Measurements from ENCODE around the gene PTPRN2.
"Not testable (repeated sequence)": the region's sequence is repeated elsewhere in the genome, so short reads cannot be mapped to it uniquely, and the experiment has no call there.

Gene PTPRN2

DNA sequence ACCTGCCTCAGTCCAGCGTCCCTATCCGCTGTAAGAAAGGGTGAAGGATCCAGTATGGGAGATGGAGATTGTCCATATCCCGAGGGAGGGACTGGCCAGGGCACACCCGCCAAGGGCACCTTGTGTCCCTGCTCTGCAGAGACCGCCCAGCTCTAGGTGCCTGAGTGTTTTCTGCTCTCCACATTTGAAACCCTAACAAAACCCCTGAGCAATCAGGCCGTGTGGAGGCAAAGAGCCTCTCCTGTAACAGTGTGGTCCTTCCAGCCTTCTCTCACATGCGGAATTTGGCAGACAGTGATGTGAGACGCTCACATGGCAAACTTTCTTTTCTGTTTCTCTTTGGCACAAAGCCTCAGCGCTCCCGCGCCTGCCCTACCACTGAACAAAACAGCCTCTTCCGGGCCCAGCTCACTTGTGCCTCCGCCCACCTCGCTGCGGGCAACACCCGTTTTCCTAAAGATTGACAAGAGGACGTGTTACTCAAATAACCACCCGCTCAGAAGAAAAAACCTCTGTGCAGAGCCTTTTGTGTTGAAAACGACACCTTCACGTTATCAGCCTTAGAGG lies 736.0 kb downstream of the PTPRN2 start:
- DNase-seq (ENCODE audit: low read depth in 2 of 2): peak in 1 of 2 donors; percentile 39

DNA sequence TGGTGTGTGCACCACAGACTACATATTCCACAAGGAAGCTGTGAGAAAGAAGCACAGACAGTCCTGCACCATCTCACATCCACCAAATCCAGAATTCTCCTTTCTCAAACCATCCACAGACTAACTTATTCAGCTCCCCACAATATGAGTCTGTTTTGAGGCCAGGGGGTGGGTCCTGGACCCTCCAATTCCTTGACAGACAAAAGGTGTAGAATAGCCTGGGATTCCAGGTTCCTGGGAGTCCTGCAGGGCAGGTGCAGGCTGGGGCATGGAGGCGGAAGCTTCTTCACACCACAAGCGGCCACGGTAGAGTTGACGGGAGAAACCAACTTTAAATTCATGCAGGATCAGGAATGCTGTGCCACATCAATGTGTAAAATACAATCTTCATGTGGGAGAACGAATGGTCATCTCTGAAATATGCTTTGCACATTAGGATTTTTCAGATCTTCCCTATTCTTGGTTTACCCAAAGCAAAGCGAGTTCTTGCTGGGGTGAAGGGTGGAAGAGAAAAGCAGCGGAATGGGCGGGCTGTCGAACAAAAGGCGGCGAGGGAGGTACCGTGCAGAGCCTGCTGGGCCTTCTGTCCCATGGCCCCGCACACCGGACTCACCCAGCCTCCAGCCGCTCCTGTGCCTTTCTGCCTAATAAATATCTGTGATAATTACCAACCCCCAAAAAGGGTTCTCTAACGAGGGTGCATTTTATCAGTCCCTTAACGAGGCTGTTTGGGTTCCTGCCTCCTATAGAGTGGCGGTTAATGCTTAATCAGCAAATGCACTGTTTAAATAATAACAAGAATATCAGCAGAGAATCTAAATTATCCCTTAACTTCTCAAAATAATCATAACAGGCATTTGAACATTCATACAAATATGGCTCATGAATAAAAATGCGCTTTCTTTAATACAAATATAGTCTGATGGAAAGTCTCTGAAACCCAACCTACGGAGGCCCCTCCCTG lies 736.9 kb downstream of the PTPRN2 start:
- no peak for DNase-seq (ENCODE audit: low read depth in 2 of 2)

DNA sequence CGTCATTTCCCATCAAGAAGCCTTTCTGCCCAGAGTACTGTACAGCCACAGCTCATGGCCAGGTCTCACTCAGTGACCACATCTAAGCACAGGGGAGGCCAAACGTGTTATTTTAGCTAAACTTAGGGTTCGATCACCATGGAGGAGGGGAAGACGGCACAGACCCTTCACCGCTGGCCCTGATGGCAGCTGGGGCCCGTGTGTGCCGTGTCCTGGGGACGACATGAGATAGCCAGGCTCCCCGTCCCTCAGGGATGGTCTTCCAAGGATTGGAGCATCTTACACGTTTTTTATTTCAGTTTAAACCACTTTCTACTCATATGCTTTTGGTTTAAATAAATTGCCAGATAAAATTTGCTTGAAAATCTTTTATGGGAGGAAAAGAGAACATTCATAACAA lies 737.9 kb downstream of the PTPRN2 start:
- no peak for DNase-seq (ENCODE audit: low read depth in 2 of 2)

GRCh38 chr7:157849341-157849596 lies 738.4 kb downstream of the PTPRN2 start:
- DNase-seq (ENCODE audit: low read depth in 2 of 2): no peak

DNA sequence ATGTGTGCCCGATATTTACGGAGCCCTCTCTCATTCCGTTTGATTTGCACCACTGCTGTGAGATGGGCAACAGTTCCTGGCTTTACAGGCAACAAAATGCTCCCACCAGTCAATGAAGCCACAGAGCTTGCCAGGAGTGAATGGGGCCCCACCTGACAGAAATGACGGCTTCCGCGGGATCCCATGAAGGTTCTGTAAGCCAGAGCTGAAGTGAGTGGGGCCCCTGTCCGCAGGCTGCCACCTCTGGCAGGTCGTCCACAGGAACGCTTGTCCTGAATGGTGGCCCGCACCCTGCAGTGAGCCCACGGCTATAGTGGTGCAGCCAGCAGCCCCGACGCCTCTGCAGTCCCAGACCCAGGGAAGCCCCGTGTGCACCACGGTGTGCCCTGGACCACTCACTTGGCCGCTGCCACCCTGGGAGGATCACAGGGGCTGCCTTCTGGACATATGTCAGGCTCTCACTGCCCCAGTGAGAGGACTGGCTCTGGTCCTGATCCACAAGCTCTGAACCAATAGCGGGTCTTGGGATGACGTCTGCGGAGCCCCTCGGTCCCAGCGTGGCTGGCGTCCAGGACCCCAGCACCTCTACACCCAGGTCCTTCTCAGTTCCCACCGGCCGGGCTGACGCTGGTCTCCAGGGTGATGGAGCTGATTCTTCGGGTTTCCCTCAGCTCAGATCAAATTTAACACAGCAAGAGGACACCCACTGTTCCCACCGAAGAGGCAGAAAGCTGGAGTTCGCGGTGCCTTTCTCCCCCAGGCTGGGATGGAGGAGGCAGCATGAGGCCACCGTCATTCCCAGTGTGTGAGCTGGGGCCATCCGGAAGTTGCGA lies 738.9 kb downstream of the PTPRN2 start:
- no peak for DNase-seq (ENCODE audit: low read depth in 2 of 2)

- DNase-seq (ENCODE audit: low read depth in 2 of 2): not testable (repeated sequence)
Observed at GRCh38 chr7:157847756-157848487, 739.7 kb downstream of the PTPRN2 start.

DNA sequence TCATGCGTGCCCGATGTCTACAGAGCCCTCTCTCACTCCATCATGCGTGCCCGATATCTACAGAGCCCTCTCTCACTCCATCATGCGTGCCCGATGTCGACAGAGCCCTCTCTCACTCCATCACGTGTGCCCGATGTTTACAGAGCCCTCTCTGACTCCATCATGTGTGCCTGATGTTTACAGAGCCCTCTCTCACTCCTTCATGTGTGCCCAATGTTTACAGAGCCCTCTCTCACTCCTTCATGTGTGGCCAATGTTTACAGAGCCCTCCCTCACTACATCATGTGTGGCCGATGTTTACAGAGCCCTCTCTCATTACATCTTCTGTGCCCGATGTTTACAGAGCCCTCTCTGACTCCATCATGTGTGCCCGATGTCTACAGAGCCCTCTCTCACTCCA lies 740.9 kb downstream of the PTPRN2 start:
- DNase-seq (ENCODE audit: low read depth in 2 of 2): not testable (repeated sequence)

DNA sequence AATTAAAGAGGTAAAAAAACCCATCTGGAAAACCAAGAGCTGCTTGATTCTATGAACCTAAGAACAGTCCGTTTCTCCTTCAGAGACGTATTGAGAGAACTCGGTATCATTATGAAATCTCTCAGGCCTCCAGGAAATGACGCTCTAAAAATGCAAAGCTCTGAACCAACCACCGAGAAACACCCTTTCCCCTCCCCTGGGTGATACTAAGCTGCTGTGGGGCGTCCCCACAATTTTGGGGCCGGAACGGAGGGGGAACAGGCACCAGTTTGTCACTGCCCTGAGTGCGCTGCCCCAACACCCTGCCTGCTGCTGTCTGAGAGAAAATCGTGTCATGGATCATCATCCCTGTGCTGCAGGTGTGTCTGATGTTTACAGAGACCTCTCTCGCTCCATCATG lies 741.4 kb downstream of the PTPRN2 start:
- no peak for DNase-seq (ENCODE audit: low read depth in 2 of 2)

DNA sequence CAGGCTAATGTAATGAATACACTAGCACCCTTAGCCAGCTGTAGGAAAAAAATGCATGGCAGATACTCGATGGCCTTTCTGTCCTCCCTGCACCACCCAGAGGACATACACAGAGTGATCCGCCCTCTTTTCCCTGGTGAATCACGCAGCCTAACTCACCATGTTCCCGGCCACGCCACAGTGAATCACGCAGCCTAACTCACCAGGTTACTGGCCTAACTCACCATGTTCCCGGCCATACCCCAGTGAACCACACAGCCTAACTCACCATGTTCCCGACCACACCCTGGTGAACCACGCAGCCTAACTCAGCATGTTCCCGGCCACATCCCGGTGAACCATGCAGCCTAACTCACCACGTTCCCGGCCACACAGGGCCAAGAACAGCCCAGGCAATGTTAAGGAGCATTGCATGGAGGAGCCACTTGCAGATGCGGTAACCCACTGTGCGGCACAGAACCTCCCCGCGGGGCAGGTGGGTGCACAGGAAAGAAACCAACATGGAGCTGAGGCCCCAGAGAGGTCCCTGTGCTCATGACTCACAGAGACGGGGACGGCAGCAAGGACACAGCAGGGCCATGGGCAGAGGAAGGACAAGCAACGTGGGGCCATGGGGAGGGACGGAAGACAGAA lies 742.3 kb downstream of the PTPRN2 start:
- DNase-seq (ENCODE audit: low read depth in 2 of 2): no peak

DNA sequence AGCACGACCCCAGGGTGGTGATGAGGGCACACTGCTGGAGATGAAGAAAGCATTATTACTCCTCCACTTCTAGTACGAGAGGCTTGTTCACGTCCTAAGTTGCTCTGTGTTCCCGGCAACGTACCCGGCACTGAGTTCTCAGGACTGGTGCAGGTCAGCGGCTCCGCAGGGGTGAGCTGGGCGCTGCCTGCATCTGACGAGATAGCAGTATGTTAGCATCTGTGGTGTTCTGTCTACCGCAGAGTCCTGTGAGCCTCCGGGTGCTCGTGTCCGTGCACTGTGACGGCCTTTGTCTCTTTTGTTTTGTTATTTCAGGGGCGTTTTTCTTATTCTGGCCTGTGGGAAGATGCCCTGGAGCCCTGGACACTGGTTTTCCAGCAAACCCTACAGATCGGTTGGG lies 743.0 kb downstream of the PTPRN2 start:
- no peak for DNase-seq (ENCODE audit: low read depth in 2 of 2)

- no peak for DNase-seq (ENCODE audit: low read depth in 2 of 2)
Observed at GRCh38 chr7:157844141-157844540, 743.5 kb downstream of the PTPRN2 start.

- DNase-seq (ENCODE audit: low read depth in 2 of 2): no peak
Observed at GRCh38 chr7:157843336-157844140, 744.1 kb downstream of the PTPRN2 start.

DNA sequence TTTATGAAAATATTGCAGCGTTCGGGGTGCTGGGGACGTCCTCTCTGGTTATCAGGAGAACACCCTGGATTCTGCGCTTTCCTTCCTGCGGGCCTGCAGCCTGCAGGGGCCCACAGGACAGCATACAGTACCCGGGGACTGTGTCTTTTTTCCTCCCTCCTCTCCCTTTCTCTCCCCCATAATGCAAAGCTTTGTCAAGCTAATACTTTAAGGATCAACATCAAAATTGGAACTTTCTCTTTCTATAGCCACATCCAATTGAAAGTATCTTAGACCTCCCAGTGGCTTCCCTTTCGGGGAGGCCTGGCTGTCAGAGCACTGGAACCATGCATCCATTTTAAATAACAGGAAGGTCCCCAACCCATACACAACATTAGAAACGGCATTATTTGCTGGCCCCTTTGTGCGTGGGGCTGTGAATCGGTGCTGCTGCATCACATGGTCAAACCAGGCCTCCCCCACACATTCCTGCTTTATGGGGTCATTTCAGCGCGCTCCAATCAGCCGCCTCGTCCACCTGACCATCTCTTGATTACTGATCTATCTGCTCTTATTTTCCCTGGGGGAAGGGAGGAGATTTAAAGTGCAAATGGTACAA lies 745.8 kb downstream of the PTPRN2 start:
- no peak for DNase-seq (ENCODE audit: low read depth in 2 of 2)

GRCh38 chr7:157840914-157841772 lies 746.5 kb downstream of the PTPRN2 start:
- DNase-seq (ENCODE audit: low read depth in 2 of 2): no peak

GRCh38 chr7:157840174-157840913 lies 747.3 kb downstream of the PTPRN2 start:
- DNase-seq (ENCODE audit: low read depth in 2 of 2): no peak

DNA sequence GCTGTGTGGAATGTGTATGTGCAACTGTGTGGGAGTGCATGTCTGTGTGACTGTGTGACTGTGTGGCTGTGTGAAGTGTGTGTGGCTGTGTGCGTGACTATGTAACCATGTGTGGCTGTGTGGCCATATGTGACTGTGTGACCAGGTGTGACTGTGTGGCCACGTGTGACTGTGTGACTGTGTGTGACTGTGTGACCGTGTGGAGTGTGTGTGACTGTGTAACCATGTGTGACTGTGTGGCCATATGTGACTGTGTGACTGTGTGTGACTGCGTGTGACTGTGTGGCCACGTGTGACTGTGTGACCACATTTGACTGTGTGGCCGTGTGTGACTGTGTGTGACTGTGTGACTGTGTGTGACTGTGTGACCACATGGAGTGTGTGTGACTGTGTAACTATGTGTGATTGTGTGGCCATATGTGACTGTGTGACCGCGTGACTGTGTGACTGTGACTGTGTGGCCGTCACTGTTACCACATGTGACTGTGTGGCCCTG lies 747.9 kb downstream of the PTPRN2 start:
- no peak for DNase-seq (ENCODE audit: low read depth in 2 of 2)

DNA sequence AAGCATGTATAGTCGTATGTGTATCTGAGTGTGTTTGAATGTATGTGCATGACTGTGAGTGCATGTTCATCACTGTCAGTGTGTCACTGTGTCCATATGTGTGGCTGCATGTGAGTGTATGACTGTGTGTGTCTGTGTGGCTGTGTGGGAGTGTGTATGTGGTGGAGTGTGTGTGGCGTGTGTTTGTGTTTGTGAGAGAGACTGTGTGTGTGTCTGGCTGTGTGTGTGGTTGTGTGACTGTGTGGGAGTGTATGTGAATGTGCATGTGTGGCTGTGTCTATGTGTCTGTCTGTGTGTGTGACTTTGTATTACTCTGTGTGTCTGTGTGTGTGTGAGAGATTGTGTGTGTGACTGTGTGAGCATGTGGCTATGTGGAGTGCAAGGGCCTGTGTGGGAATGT lies 748.4 kb downstream of the PTPRN2 start:
- no peak for DNase-seq (ENCODE audit: low read depth in 2 of 2)

DNA sequence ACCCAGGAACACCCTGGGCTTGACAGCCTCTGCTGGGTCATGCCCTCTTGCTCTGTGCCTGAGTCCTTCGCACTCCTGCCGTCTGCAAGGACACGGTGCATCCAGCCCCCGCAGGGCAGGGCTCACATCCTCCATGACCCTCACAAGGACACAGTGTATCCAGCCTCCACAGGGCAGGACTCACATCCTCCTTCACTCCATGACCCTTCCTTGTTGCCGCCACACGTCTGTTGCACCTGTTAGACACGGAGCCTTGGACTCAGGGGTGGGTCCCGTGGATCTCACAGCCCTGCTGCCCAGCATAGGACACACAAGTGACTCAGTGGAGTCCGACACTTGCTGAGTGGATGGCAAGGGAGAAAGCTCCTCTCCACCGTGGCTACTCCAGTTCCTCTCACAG lies 750.1 kb downstream of the PTPRN2 start:
- no peak for DNase-seq (ENCODE audit: low read depth in 2 of 2)

Measured in stimulated activated CD8-positive, alpha-beta memory T cell treated with anti-CD3 and anti-CD28 coated beads, Interleukin-7, amount 100 ng/mL, for 1 hour (primary cell).